Embryonic facial prominence (tissue), 1 donor: ENCODE results near the gene UGT1A8.
"Not testable (repeated sequence)": the region's sequence is repeated elsewhere in the genome, so short reads cannot be mapped to it uniquely, and the experiment has no call there.

ENCODE experiments used
- DNase-seq: peaks from one replicate; pipeline ENCODE4 v3.0.0-alpha.2; 2016; ENCODE audit errors: extremely low spot score

UGT1A8 gene

DNA sequence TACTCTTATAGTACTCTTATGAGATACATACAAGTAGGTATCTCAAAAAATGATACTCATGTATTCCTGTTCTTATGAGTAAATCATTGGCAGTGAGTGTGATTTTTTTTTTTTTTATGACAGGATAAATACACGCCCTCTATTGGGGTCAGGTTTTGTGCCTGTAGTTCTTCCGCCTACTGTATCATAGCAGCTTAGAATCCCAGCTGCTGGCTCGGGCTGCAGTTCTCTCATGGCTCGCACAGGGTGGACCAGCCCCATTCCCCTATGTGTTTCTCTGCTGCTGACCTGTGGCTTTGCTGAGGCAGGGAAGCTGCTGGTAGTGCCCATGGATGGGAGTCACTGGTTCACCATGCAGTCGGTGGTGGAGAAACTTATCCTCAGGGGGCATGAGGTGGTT, at the start of gene UGT1A8:
Gene UGT1A8, plus strand, starts transcription at position 158 of the 400 bp plus-strand sequence. Its CDS starts 75 bp downstream, at position 233.
- DNase-seq, result not testable (repeated sequence)

DNA sequence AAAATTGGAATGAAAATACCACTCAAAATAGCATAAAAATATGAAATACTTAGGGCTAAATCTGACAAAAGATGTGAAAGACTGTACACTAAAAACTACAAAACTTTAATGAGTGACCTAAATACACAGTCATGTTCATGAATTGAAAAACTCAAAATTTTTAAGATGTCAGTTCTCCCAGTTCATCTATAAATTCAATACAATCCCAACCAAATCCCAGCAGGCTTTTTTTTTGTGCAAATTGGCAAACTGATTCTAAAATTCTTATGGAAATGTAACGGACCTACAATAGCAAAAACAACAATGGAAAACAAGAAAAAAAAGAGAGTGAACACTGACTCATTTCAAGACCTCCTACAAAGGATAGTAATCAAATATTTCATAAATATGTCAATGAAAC, 46.4 kb upstream of the UGT1A8 start:
- no peak for DNase-seq

DNA sequence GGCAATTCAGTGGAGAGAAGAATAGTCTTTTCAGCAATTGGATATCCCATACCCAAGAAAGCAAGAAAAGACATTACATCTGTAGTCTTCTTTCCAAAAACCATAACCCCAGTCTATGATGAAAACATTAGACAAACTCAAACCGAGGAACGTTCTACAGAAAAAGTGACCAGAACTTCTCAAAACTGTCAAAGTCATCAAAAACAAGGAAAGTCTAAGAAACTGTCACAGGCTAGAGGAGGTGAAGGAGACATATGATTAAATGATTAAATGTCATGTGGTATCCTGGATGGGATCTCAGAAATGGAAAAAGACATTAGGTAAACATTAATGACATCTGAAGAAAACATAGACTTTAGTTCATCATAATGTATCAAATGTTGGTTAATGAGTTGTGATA, 46.0 kb upstream of the UGT1A8 start:
- DNase-seq, result no peak

DNA sequence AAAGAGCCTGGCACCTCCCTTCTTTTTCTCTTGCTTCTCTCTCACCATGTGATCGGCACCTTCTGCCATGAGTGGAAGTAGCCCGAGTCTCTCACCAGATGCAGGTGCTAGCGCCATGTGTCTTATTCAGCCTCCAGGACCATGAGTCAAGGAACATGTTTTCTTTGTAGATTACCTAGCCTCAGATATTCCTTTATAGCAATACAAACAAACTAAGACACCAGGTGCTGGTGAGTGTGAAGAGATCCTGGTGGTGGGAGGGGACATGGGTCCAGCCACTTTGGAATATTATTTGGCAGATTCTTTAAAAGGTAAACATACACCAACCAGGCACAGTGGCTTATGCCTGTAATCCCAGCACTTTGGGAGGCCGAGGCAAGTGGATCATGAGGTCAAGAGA, 45.0 kb upstream of the UGT1A8 start:
- no peak for DNase-seq

DNA sequence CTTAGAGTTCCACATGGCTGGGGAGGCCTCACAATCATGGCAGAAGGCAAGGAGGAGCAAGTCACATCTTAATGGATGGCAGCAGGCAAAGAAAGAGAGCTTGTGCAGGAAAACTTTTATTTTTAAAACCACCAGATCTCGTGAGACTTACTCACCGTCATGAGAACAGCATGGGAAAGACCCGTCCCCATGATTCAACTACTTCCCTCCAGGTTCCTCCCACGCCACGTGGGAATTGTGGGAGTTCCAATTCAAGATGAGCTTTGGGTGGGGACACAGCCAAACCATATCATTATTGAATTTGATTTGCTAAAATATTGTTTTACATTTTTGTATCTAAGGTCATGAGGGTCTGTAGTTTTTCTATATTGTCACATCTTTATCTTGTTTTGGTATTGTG, 40.1 kb upstream of the UGT1A8 start:
- not testable (repeated sequence) for DNase-seq

DNA sequence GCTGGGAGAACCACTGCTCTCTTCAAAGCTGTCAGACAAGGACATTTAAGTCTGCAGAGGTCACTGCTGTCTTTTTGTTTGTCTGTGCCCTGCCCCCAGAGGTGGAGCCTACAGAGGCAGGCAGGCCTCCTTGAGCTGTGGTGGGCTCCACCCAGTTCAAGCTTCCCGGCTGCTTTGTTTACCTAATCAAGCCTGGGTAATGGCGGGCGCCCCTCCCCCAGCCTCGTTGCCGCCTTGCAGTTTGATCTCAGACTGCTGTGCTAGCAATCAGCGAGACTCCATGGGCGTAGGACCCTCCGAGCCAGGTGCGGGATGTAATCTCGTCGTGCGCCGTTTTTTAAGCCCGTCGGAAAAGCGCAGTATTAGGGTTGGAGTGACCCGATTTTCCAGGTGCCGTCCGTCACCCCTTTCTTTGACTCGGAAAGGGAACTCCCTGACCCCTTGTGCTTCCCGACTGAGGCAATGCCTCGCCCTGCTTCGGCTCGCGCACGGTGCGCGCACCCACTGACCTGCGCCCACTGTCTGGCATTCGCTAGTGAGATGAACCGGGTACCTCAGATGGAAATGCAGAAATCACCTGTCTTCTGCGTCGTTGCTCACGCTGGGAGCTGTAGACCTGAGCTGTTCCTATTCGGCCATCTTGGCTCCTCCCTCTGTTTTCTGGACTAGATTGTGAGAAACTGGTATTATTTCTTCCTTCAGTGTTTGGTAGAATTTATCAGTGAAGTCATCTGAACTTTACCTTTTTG, 34.0 kb upstream of the UGT1A8 start:
- DNase-seq, result not testable (repeated sequence)

DNA sequence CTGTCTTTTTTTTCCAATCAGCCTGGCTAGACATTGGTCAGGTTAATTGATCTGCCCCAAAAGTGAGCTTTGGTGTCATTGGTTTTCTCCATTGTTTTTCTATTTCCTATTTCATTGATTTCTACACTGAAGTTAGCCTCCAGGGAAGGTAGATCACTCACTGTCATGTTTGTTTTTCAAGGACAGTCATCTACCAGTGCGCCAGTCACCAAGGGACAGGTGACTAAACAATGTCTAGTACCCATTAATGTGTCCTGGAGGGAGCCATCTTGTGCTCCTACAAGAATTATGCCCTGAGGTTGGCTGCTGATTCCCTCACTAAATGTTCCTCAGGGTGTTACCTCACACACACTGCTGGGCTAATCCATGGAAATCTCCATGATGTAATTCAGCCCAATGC, 33.2 kb upstream of the UGT1A8 start:
- DNase-seq, result no peak

DNA sequence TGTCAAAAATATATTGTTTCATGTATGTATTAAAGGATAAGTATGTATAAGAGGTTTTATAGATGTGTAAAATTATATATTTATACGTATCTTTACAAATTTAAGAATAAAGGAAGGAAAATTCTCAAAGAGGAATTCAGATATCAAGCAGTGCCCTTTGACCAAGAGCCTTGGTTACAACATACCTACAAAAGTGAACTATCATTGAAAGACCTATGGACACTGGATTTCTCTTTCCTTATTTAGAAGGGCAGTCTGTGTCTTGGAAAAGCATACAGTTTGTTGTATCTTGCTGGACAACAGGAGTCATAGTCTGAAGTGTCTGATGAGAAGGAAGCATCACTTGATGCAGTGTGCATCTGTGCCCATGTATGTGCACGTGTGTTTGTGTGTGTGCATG, 29.0 kb upstream of the UGT1A8 start:
- DNase-seq, result no peak

DNA sequence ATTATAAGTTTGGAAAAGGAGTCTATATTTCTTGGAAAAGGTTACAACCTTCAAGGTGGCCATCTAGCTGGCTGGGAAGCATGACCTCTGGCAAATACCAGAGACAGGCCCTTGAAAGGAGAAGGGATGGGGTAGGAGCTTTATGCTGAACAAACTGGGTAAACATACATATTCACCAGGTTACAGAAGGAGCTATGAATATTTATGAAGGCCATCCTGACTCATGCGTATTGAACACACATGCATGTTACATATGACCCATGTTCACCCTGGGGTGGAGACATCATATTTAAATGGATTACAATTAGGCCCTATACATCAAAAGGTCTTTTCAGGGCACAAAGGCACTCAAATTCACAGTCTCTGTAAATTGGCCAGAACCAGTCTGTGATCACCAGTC, 24.7 kb upstream of the UGT1A8 start:
- not testable (repeated sequence) for DNase-seq

DNA sequence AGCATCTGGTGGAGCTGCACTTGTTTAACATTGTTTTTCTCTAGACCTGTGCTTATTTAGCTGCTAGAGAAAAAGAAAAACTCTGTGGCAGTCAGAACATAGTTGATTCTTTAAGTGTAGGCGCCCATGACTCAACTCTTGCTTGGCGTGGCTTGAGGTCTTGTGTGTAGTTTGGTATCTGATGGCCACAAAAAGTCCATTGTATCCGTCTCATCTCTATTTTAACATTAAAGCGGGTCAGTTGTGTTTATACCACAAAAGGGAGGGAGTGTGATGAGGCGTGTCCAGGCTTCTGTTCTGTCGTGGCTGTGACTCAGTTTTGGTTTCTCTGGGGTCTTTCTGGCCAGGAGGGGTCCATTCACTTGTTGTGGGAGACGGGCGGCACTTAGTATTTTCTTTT, 24.2 kb upstream of the UGT1A8 start:
- DNase-seq, result no peak

DNA sequence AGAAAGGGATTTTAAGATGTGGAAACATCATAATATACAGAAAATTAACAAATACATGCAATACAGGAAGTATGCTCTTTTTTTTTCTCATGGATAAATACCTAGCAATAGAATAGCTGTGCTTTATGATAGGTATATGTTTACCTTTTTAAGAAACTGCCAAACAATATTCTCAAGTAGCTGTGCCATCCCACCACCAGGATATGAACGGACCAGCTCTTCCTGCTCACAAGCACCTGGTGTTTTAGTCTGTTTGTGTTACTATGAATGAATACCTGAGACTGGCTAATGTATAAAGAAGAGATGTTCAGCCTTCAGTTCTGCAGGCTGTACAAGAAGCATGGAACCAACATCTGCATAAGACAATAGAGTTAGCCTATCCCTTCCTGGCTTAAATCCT, 19.9 kb upstream of the UGT1A8 start:
- no peak for DNase-seq

DNA sequence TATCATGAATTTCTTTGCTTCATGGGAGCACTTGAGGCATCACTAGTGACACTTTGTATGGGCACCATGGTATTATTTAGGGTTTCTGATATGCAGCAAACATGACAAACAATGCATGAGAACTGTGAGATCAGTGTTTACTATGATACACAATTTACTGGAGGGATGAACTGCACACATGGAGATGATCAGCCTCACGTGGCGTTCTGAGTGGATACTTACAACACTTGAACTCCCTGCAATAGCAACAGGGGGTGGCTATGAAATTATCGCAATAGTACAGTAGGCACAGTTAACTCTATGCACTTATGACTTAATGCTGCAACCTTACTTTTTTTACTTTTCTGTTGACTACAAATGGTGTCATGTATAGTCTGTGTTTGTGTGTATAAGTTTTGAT, 18.5 kb upstream of the UGT1A8 start:
- no peak for DNase-seq

DNA sequence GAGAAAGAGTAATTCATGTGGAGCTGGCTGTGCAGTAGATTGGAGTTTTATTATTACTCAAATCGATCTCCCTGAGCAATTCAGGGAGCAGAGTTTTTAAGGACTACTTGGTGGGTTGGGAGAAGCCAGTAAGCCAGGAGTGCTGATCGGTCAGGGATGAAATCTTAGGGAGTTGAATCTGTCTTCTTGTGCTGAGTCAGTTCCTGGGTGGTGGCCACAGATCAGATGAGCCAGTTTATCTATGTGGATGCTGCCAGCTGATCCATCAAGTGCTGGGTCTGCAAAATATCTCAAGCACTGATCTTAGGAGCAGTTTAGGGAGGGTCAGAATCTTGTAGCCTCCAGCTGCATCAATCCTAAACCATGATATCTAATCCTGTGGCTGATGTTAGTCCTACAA, 17.0 kb upstream of the UGT1A8 start:
- no peak for DNase-seq

DNA sequence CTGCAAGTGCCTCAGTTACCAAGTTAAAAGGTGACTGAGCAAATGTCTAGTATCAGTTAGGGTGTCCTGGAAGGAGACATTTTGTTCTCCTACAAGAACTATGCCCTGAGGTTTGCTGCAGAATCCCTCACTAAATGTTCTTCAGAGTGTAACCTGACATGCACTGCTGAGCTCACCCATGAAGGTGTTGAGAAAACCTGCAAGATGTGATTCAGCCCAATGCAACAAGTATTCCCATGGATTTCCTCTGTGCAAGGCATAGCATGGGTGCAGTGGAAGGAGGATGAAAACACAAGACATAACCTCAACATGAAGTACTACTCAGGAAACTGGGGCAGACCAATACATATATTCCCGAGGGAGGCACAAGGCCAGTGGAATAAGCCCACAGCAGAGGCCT, 15.4 kb upstream of the UGT1A8 start:
- no peak for DNase-seq

DNA sequence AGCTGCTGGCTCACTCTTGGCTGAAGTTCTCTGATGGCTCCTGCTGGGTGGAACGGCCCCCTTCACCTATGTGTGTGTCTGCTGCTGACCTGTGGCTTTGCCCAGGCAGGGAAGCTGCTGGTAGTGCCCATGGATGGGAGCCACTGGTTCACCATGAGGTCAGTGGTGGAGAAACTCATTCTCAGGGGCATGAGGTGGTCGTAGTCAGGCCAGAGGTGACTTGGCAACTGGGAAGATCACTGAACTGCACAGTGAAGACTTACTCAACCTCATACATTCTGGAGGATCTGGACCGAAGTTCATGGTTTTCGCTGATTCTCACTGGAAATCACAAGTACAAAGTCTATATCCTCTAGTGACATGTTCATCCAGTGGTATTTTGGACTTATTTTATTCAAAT, 13.9 kb upstream of the UGT1A8 start:
- DNase-seq, result no peak

DNA sequence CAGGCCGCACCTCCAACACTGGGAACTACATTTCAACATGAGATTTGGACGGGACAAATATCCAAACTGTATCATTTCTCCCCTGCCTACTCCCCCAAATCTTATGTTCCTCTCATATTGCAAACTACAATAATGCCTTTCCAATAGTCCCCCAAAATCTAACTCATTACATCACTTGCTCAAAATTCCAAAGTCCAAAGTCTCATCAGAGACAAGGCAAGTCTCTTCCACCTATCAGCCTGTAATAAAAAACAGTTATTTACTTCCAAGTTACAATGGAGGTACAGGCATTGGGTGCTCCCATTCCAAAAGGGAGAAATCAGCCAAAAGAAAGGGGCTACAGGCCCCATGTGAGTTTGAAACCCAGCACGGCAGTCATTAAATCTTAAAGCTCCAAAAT, 12.6 kb upstream of the UGT1A8 start:
- no peak for DNase-seq

DNA sequence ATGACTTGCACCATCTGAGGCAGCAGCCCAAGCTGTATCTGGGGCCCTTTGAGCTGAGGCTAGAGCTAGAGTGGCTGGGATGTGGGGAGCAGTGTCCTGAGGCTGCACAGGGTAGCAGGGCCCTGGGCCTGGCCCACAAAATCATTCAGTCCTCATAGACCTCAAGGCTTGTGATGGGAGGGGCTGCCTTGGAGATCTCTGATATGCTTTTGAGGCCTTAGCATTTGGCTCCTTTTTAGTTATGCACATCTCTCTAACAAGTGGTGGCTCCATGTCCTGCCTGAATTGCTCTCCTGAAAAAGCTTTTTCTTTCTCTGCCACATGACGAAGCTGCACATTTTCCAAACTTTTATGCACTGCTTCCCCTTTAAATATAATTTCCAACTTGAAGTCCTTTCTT, 11.8 kb upstream of the UGT1A8 start:
- no peak for DNase-seq

DNA sequence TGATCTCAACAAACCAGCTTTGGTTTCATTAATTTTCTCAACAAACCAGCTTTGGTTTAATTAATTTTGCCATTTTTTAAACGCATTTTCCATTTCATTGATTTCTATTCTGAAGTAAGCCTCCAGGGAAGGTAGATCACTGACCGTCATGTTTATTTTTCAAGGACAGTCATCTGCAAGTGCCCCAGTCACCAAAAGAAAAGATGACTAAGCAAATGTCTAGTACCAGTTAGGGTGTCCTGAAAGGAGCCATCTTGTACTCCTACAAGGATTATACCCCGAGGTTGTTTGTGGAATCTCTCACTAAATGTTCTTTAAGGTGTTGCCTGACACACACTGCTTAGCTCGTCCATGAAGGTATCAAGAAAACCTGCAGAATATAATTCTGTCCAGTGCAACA, 6.1 kb upstream of the UGT1A8 start:
- no peak for DNase-seq

DNA sequence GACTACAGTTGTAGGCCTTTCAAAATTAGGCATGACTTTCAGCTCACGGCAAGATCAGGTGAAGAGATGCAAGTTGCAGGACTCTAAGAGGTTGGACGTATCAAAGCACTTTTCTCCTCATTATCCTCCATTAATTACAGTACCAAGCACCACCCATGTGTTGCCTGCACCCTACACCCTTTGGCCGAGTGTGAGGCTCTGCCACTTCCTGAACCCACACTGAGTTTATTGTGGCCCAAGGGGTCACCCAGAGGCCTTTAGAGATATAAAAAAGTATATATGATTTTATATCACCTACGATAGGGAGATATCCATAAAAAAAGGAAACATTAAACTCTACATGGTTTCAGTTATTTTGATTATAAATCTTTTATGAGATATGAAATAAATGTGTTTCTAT, 2.8 kb downstream of the UGT1A8 start:
- DNase-seq, result no peak

DNA sequence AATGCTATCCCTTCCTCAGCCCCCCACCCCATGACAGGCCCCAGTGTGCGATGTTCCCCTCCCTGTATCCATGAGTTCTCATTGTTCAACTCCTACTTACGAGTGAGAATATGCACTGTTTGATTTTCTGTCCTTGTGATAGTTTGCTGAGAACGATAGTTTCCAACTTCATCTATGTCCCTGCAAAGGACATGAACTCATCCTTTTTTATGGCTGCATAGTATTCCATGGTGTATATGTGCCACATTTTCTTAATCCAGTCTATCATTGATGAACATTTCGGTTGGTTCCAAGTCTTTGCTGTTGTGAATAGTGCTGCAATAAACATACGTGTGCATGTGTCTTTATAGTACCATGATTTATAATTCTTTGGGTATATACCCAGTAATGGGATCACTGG, 4.4 kb downstream of the UGT1A8 start:
- DNase-seq, result not testable (repeated sequence)

DNA sequence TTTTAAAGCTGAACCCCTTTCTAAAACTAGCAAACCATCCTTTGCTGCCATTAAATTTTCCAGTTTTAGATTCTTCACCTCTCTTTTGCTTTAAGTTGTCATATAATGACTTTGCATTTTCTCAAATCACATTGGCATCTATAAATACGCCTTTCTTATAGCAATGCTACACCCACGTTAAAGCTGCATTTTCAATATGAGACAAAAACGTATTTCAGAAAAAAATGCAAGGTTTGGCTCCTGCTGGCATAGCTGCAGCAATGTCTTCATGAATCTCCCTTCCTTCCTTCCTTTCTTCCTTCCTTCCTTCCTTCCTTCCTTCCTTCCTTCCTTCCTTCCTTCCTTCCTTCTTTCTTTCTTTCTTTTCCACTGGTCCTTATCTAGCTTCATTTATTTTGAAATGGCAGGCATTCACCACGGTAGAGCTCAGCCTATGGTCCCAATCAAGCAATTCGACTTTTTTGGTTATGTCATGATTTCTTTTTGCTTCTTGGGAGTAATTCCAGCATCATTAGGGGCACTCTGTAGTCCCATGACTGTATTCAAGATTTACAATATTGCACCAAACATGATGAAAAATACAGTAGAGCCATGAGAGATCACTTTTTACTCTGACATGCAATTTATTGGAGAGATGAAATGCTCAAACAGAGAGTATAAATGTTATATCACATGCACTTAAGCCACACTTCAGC, 10.0 kb downstream of the UGT1A8 start:
- no peak for DNase-seq

DNA sequence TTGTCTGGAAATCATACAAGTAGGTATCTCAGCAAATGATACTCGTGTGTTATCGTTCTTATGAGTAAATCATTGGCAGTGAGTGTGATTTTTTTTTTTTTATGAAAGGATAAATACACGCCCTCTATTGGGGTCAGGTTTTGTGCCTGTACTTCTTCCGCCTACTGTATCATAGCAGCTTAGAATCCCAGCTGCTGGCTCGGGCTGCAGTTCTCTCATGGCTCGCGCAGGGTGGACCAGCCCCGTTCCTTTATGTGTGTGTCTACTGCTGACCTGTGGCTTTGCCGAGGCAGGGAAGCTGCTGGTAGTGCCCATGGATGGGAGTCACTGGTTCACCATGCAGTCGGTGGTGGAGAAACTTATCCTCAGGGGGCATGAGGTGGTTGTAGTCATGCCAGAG, 18.9 kb downstream of the UGT1A8 start, which contains the start of gene UGT1A10:
Gene UGT1A10, plus strand, starts transcription at position 143 of the 400 bp plus-strand sequence. Its CDS starts 75 bp downstream, at position 218.
- not testable (repeated sequence) for DNase-seq

DNA sequence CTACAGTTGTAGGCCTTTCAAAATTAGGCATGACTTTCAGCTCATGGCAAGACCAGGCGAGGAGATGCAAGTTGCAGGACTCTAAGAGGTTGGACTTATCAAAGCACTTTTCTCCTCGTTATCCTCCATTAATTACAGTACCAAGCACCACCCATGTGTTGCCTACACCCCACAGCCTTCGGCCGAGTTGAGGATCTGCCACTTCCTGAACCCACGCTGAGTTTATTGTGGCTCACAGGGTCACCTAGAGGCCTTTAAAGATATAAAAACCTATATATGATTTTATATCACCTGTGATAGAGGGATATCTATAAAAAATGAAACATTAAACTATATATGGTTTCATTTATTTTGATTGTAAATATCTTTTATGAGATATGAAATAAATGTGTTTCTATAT, 21.4 kb downstream of the UGT1A8 start:
- DNase-seq, result no peak
